Esophagus squamous epithelium (tissue), 4 donors: ENCODE measurements around the gene MAP3K21.

ENCODE experiments used
- POLR2A ChIP-seq, 4 donors: fragments of 450-650 bp; IDR thresholded peaks; one replicate each; pipeline ENCODE4 v1.6.1; 2017; ENCODE audit warnings: antibody characterized with exemption in 4 of 4, mild to moderate bottlenecking in 4 of 4, moderate library complexity in 3 of 4
- TF ChIP-seq, protein P1 (sequence below), 6 experiments: fragments of 450-650 bp in 4 of 6; fragments of 200-600 bp in 2 of 6; sonication (generic) in 2 of 6; IDR thresholded peaks; one replicate each; pipeline ENCODE4 v1.5.1; 2016 to 2019; ENCODE audit warnings: antibody characterized with exemption in 6 of 6, mild to moderate bottlenecking in 4 of 6, moderate library complexity in 4 of 6

DNA sequence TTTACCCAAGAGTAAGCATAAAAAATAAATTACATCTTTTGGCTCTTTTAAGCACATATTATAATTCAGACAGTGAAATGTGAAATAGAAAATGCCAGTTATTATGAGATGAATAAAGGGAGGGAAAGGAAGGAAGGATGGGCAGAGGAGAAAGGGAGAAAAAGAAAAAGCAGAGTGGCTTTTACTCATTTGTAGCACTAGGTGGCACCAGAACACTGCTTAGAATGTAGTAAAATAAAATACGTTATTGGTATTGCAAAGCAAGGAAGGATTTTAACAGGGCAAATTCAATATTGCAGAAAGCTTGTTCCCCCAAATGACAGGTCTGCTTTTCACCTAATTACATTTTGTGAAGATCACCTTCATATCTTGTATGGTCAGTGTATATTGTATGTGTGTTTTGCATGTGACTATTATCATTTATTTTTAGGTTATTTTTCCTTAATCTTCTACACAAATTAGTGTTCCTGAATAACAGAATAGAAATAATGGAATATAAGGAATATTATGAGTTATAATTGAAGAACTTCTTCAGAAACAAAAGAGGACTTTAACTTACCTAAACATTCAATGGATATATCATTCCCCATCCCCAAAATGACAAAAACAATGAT lies 22.9 kb upstream of the MAP3K21 start:
- TF ChIP-seq, protein P1, sequence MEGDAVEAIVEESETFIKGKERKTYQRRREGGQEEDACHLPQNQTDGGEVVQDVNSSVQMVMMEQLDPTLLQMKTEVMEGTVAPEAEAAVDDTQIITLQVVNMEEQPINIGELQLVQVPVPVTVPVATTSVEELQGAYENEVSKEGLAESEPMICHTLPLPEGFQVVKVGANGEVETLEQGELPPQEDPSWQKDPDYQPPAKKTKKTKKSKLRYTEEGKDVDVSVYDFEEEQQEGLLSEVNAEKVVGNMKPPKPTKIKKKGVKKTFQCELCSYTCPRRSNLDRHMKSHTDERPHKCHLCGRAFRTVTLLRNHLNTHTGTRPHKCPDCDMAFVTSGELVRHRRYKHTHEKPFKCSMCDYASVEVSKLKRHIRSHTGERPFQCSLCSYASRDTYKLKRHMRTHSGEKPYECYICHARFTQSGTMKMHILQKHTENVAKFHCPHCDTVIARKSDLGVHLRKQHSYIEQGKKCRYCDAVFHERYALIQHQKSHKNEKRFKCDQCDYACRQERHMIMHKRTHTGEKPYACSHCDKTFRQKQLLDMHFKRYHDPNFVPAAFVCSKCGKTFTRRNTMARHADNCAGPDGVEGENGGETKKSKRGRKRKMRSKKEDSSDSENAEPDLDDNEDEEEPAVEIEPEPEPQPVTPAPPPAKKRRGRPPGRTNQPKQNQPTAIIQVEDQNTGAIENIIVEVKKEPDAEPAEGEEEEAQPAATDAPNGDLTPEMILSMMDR (IDR thresholded peaks at IDR 0.05): peak; percentile 24 to 77 (median 62)
- no peak for TF ChIP-seq POLR2A (IDR thresholded peaks at IDR 0.05)
